IPS-18a (cell line): ENCODE measurements around the gene PAPPA.

Source experiments
- H3K27ac ChIP-seq: one replicate; pipeline ENCODE4 v1.5.1; 2013; ENCODE audit warnings: low read length
- H3K27me3 ChIP-seq: one replicate; pipeline ENCODE4 v1.6.1; 2013; ENCODE audit warnings: mild to moderate bottlenecking, low read length; ENCODE audit not compliant: control insufficient read depth, insufficient read depth
- H3K36me3 ChIP-seq: one replicate; pipeline ENCODE4 v1.6.1; 2013; ENCODE audit warnings: low read depth, low read length; ENCODE audit not compliant: control insufficient read depth
- H3K4me1 ChIP-seq: one replicate; pipeline ENCODE4 v1.6.1; 2013; ENCODE audit warnings: low read depth, low read length; ENCODE audit not compliant: control insufficient read depth
- H3K4me3 ChIP-seq: one replicate; pipeline ENCODE4 v1.5.1; 2013; ENCODE audit warnings: low read length
- H3K9ac ChIP-seq: one replicate; pipeline ENCODE4 v1.6.1; 2013; ENCODE audit warnings: mild to moderate bottlenecking, low read length, moderate library complexity
- H3K9me3 ChIP-seq: one replicate; pipeline ENCODE4 v1.6.1; 2013; ENCODE audit warnings: low read depth, low read length; ENCODE audit not compliant: control insufficient read depth

The PAPPA gene

GRCh38 chr9:116442528-116442927 lies 288.9 kb downstream of the PAPPA start:
- no peak overlapping the region for H3K27ac ChIP-seq
- H3K9me3 ChIP-seq = no peaks in the 10 kb centered on the region
- H3K36me3 ChIP-seq = peaks cover 5% of the 10 kb centered on the region
- H3K4me3 ChIP-seq = no peak overlapping the region
- H3K27me3 ChIP-seq = no peaks in the 10 kb centered on the region
- H3K9ac ChIP-seq = no peak overlapping the region
- H3K4me1 ChIP-seq = no peaks in the 10 kb centered on the region

- Histone ChIP-seq H3K9me3 (no peaks in the 10 kb centered on the region), H3K27me3 (no peaks in the 10 kb centered on the region), H3K4me3 (no peak overlapping the region), H3K36me3 (no peaks in the 10 kb centered on the region), H3K4me1 (peaks cover 5% of the 10 kb centered on the region), H3K9ac (no peak overlapping the region), H3K27ac (no peak overlapping the region)
Measured at GRCh38 chr9:116447934-116448333, 294.3 kb downstream of the PAPPA start.

- no peaks in the 10 kb centered on the region for H3K9me3 ChIP-seq
- H3K4me3 ChIP-seq = no peak overlapping the region
- no peaks in the 10 kb centered on the region for H3K36me3 ChIP-seq
- no peaks in the 10 kb centered on the region for H3K27me3 ChIP-seq
- H3K9ac ChIP-seq = no peak overlapping the region
- no peak overlapping the region for H3K27ac ChIP-seq
- H3K4me1 ChIP-seq = peaks cover 5% of the 10 kb centered on the region
Measured at GRCh38 chr9:116448431-116448830, 294.8 kb downstream of the PAPPA start.

- H3K4me3 ChIP-seq = no peak overlapping the region
- no peaks in the 10 kb centered on the region for H3K36me3 ChIP-seq
- H3K27me3 ChIP-seq = no peaks in the 10 kb centered on the region
- peaks cover 5% of the 10 kb centered on the region for H3K4me1 ChIP-seq
- H3K9me3 ChIP-seq = no peaks in the 10 kb centered on the region
- H3K27ac ChIP-seq = no peak overlapping the region
- no peak overlapping the region for H3K9ac ChIP-seq
Measured at GRCh38 chr9:116449949-116450348, 296.4 kb downstream of the PAPPA start.

GRCh38 chr9:116450378-116451139 lies 297.0 kb downstream of the PAPPA start:
- Histone ChIP-seq H3K9me3 (no peaks in the 10 kb centered on the region), H3K4me1 (peaks cover 5% of the 10 kb centered on the region), H3K4me3 (no peak overlapping the region), H3K27ac (no peak overlapping the region), H3K9ac (no peak overlapping the region), H3K36me3 (no peaks in the 10 kb centered on the region), H3K27me3 (no peaks in the 10 kb centered on the region)

GRCh38 chr9:116451500-116452115 lies 298.0 kb downstream of the PAPPA start:
- Histone ChIP-seq H3K27me3 (no peaks in the 10 kb centered on the region), H3K4me3 (no peak overlapping the region), H3K27ac (no peak overlapping the region)

More at GRCh38 chr9:116451500-116452115, 298.0 kb downstream of the PAPPA start:
- Histone ChIP-seq H3K9ac (no peak overlapping the region), H3K4me1 (peaks cover 5% of the 10 kb centered on the region), H3K36me3 (no peaks in the 10 kb centered on the region), H3K9me3 (peaks cover 7% of the 10 kb centered on the region)
